Kidney epithelial cell (primary cell): ENCODE results near the gene PHF8. TPM values are rescaled to one million over a fixed set of nuclear protein-coding genes. Genes with fewer than 3 reads are reported as not detected.

Experiments used
- DNase-seq: peaks from one replicate; pipeline ENCODE4 v3.0.0-alpha.2; 2010; ENCODE audit warnings: low read depth
- H3K27me3 ChIP-seq: 2 replicates; pipeline ENCODE4 v1.6.0; 2011; ENCODE audit warnings: low read length; ENCODE audit not compliant: control insufficient read depth, insufficient read depth
- H3K36me3 ChIP-seq: 2 replicates; pipeline ENCODE4 v1.5.1; 2011; ENCODE audit warnings: low read length; ENCODE audit not compliant: control insufficient read depth, insufficient read depth
- H3K4me3 ChIP-seq: 2 replicates; pipeline ENCODE4 v1.5.1; 2011; ENCODE audit warnings: low read depth, mild to moderate bottlenecking, control low read depth, low read length
- CTCF ChIP-seq: IDR thresholded peaks from 2 replicates; pipeline ENCODE4 v1.5.1; 2011; ENCODE audit warnings: mild to moderate bottlenecking, moderate library complexity, low read length, control low read depth, inconsistent platforms; ENCODE audit not compliant: insufficient read depth, poor library complexity, severe bottlenecking
- total RNA-seq: library from RNA; depleted of rRNA; stranded (reverse); fragments of >200 nt; gene quantifications from 2 replicates; pipeline ENCODE4 v1.2.3, GENCODE V29; 2015

The PHF8 gene
- total RNA-seq, 1 donor from 2014 or later, result 13.2 TPM

- no peaks in the 10 kb centered on the region for H3K36me3 ChIP-seq
- no peak overlapping the region for H3K4me3 ChIP-seq
- H3K27me3 ChIP-seq, result no peaks in the 10 kb centered on the region
- no peak for DNase-seq
- TF ChIP-seq CTCF, result no peak
Observed at GRCh38 chrX:54085666-54086065, 41.4 kb upstream of the PHF8 start.

- DNase-seq, result peak; percentile 12
Observed at GRCh38 chrX:54076903-54077302, 32.6 kb upstream of the PHF8 start.

GRCh38 chrX:54074826-54075225 is 30.6 kb upstream of the PHF8 start:
- no peak overlapping the region for H3K4me3 ChIP-seq
- H3K27me3 ChIP-seq, result no peaks in the 10 kb centered on the region
- DNase-seq, result no peak
- no peaks in the 10 kb centered on the region for H3K36me3 ChIP-seq
- TF ChIP-seq CTCF, result no peak

More at GRCh38 chrX:54076903-54077302, 32.6 kb upstream of the PHF8 start:
- Histone ChIP-seq H3K27me3 (no peaks in the 10 kb centered on the region), H3K36me3 (no peaks in the 10 kb centered on the region), H3K4me3 (no peak overlapping the region)
- no peak for TF ChIP-seq CTCF

GRCh38 chrX:54067766-54068165 is 23.5 kb upstream of the PHF8 start:
- Histone ChIP-seq H3K27me3 (no peaks in the 10 kb centered on the region), H3K4me3 (no peak overlapping the region), H3K36me3 (no peaks in the 10 kb centered on the region)
- no peak for DNase-seq
- TF ChIP-seq CTCF, result no peak

- no peak for DNase-seq
Observed at GRCh38 chrX:54066841-54067240, 22.6 kb upstream of the PHF8 start.

GRCh38 chrX:54064564-54064963 is 20.3 kb upstream of the PHF8 start:
- no peak for DNase-seq
- Histone ChIP-seq H3K4me3 (no peak overlapping the region), H3K36me3 (no peaks in the 10 kb centered on the region), H3K27me3 (no peaks in the 10 kb centered on the region)
- no peak for TF ChIP-seq CTCF

More at GRCh38 chrX:54066841-54067240, 22.6 kb upstream of the PHF8 start:
- Histone ChIP-seq H3K4me3 (no peak overlapping the region), H3K36me3 (no peaks in the 10 kb centered on the region), H3K27me3 (no peaks in the 10 kb centered on the region)
- no peak for TF ChIP-seq CTCF
